WTC11 (cell line): ENCODE measurements around the gene POGZ. TPM values are rescaled to one million over a fixed set of nuclear protein-coding genes. Genes with fewer than 3 reads are reported as not detected.

Experiments
- ATAC-seq: fragments of 200-7000 bp; cut with Tn5 transposase; 2 replicates; pipeline ENCODE4 v1.10.0; 2021; ENCODE audit warnings: mild to moderate bottlenecking, moderate library complexity
- CTCF ChIA-PET: fragments of 300-600 bp; sonication (Branson Sonifier 250); formaldehyde crosslinking; loops from one replicate; lab custom pipeline; 2021; ENCODE audit warnings: antibody characterized with exemption; lab: Charles Lee
- POLR2A ChIA-PET: fragments of 350-600 bp; sonication (Branson Sonifier 250); formaldehyde crosslinking; loops from one replicate; lab custom pipeline; 2021; ENCODE audit warnings: antibody characterized with exemption; lab: Charles Lee
- DNase-seq: peaks from one replicate; pipeline ENCODE4 v3.0.0; 2021; ENCODE audit warnings: low spot score
- H3K27ac Mint-ChIP-seq: 2 replicates; pipeline ENCODE4 v1.8.0; 2021; ENCODE audit warnings: mixed read lengths
- H3K27me3 Mint-ChIP-seq: 2 replicates; pipeline ENCODE4 v1.8.0; 2021; ENCODE audit warnings: low read depth, mild to moderate bottlenecking, moderate library complexity, mixed read lengths
- H3K36me3 Mint-ChIP-seq: 2 replicates; pipeline ENCODE4 v1.8.0; 2021; ENCODE audit warnings: mixed read lengths
- H3K4me1 Mint-ChIP-seq: 2 replicates; pipeline ENCODE4 v1.8.0; 2022; ENCODE audit warnings: mixed read lengths
- H3K4me3 Mint-ChIP-seq: 2 replicates; pipeline ENCODE4 v1.8.0; 2021; ENCODE audit warnings: mild to moderate bottlenecking, moderate library complexity, mixed read lengths
- H3K9me3 Mint-ChIP-seq: 2 replicates; pipeline ENCODE4 v1.8.0; 2021; ENCODE audit warnings: mixed read lengths
- EMX1 ChIP-seq: fragments of 250-450 bp; sonication (Bioruptor Pico); IDR thresholded peaks from 2 replicates; pipeline ENCODE4 v1.8.0; 2021; ENCODE audit warnings: mild to moderate bottlenecking
- FOXK1 ChIP-seq: sonication (generic); formaldehyde crosslinking; IDR thresholded peaks from 2 replicates; pipeline ENCODE4 v1.8.0; 2022; ENCODE audit warnings: mild to moderate bottlenecking, moderate library complexity, missing genetic modification reagents
- GABPB1 ChIP-seq: sonication (generic); formaldehyde crosslinking; IDR thresholded peaks from 2 replicates; pipeline ENCODE4 v1.8.1; 2023; ENCODE audit warnings: mild to moderate bottlenecking, missing genetic modification reagents
- IRF2 ChIP-seq: sonication (generic); formaldehyde crosslinking; IDR thresholded peaks from 2 replicates; pipeline ENCODE4 v1.8.0; 2022; ENCODE audit warnings: low read depth, missing genetic modification reagents, borderline replicate concordance
- MXD4 ChIP-seq: fragments of 250-450 bp; sonication (Bioruptor Pico); IDR thresholded peaks from 2 replicates; pipeline ENCODE4 v1.8.0; 2021; ENCODE audit warnings: mild to moderate bottlenecking, moderate library complexity, borderline replicate concordance
- NFYB ChIP-seq: sonication (generic); formaldehyde crosslinking; conservative IDR thresholded peaks from 2 replicates; pipeline ENCODE4 v1.8.0; 2022; ENCODE audit warnings: low read depth, missing genetic modification reagents
- NR3C1 ChIP-seq: sonication (generic); formaldehyde crosslinking; conservative IDR thresholded peaks from 2 replicates; pipeline ENCODE4 v1.8.1; 2023; ENCODE audit warnings: low read depth, mild to moderate bottlenecking, missing genetic modification reagents
- PRRX2 ChIP-seq: fragments of 250-450 bp; sonication (Bioruptor Pico); IDR thresholded peaks from 2 replicates; pipeline ENCODE4 v1.8.0; 2021; ENCODE audit warnings: mild to moderate bottlenecking
- SMAD3 ChIP-seq: sonication (generic); formaldehyde crosslinking; IDR thresholded peaks from 2 replicates; pipeline ENCODE4 v1.8.0; 2022; ENCODE audit warnings: missing genetic modification reagents, mild to moderate bottlenecking, borderline replicate concordance
- SP1 ChIP-seq: sonication (generic); formaldehyde crosslinking; conservative IDR thresholded peaks from 2 replicates; pipeline ENCODE4 v1.8.1; 2022; ENCODE audit warnings: missing genetic modification reagents
- TP53 ChIP-seq: sonication (generic); formaldehyde crosslinking; IDR thresholded peaks from 2 replicates; pipeline ENCODE4 v1.8.1; 2023; ENCODE audit warnings: mild to moderate bottlenecking, missing genetic modification reagents
- ZNF423 ChIP-seq: fragments of 250-450 bp; sonication (Bioruptor Pico); IDR thresholded peaks from 2 replicates; pipeline ENCODE4 v2.1.2; 2022; ENCODE audit warnings: mild to moderate bottlenecking, moderate library complexity
- total RNA-seq: library from RNA; stranded (reverse); gene quantifications from 3 replicates; pipeline ENCODE4 v1.2.3, GENCODE V29; 2021
- TF ChIP-seq, protein P1 (sequence below): sonication (generic); formaldehyde crosslinking; IDR thresholded peaks from 2 replicates; pipeline ENCODE4 v1.8.0; 2022; ENCODE audit warnings: mild to moderate bottlenecking, missing genetic modification reagents
- TF ChIP-seq, protein P2 (sequence below): sonication (generic); formaldehyde crosslinking; IDR thresholded peaks from 2 replicates; pipeline ENCODE4 v1.8.1; 2022; ENCODE audit warnings: missing genetic modification reagents, borderline replicate concordance
- TF ChIP-seq, protein P3 (sequence below): sonication (generic); formaldehyde crosslinking; conservative IDR thresholded peaks from 2 replicates; pipeline ENCODE4 v1.8.1; 2022; ENCODE audit warnings: mild to moderate bottlenecking, missing genetic modification reagents
- TF ChIP-seq, protein P4 (sequence below): sonication (generic); formaldehyde crosslinking; conservative IDR thresholded peaks from 2 replicates; pipeline ENCODE4 v1.8.1; 2023; ENCODE audit warnings: mild to moderate bottlenecking, low read depth, missing genetic modification reagents, moderate library complexity
- TF ChIP-seq, protein P5 (sequence below): sonication (generic); formaldehyde crosslinking; IDR thresholded peaks from 2 replicates; pipeline ENCODE4 v1.8.0; 2023; ENCODE audit warnings: mild to moderate bottlenecking, missing genetic modification reagents
- TF ChIP-seq, protein P6 (sequence below): fragments of 250-450 bp; sonication (Bioruptor Pico); conservative IDR thresholded peaks from 2 replicates; pipeline ENCODE4 v1.9.0; 2021; ENCODE audit warnings: mild to moderate bottlenecking
- TF ChIP-seq, protein P7 (sequence below): fragments of 200-600 bp; IDR thresholded peaks from 2 replicates; pipeline ENCODE4 v1.8.0; 2022; ENCODE audit warnings: antibody characterized with exemption

POGZ gene
- total RNA-seq, 1 experiment from 2014 or later: 88.1 TPM

DNA sequence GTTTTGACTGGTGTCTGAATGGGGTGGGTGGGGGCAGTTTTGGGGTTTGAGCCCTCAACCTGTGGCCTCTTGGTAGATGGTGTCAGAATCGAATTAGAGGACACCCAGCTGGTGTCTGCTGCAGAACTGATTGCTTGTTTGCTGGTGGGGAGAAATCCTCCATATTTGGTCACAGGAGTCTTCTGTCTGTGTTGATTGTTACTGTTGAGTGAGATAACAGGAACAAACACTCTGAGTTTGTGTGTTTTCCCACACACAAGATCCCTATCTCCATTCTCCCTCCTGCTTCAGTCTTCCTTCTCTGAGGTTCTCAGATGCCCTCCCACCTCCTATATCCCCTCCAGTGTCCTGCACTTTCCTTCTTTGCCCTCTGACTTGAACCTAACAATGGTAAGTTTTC lies 32.8 kb upstream of the POGZ start:
- Mint-ChIP-seq H3K9me3 (no peaks in the 10 kb centered on the region), H3K27ac (no peak overlapping the region), H3K27me3 (no peaks in the 10 kb centered on the region; the same call in 1 of the 2 replicates), H3K4me3 (no peak overlapping the region), H3K36me3 (no peaks in the 10 kb centered on the region), H3K4me1 (peaks cover 4% of the 10 kb centered on the region; the same call in 1 of the 2 replicates)
- TF ChIP-seq, protein P1, sequence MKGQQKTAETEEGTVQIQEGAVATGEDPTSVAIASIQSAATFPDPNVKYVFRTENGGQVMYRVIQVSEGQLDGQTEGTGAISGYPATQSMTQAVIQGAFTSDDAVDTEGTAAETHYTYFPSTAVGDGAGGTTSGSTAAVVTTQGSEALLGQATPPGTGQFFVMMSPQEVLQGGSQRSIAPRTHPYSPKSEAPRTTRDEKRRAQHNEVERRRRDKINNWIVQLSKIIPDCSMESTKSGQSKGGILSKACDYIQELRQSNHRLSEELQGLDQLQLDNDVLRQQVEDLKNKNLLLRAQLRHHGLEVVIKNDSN (CRISPR knock-in tag): no peak
- TF ChIP-seq SP1 (CRISPR knock-in tag) (no peak), IRF2 (CRISPR knock-in tag) (no peak), SMAD3 (no peak), NFYB (no peak), EMX1 (no peak), FOXK1 (no peak)
- TF ChIP-seq, protein P2, sequence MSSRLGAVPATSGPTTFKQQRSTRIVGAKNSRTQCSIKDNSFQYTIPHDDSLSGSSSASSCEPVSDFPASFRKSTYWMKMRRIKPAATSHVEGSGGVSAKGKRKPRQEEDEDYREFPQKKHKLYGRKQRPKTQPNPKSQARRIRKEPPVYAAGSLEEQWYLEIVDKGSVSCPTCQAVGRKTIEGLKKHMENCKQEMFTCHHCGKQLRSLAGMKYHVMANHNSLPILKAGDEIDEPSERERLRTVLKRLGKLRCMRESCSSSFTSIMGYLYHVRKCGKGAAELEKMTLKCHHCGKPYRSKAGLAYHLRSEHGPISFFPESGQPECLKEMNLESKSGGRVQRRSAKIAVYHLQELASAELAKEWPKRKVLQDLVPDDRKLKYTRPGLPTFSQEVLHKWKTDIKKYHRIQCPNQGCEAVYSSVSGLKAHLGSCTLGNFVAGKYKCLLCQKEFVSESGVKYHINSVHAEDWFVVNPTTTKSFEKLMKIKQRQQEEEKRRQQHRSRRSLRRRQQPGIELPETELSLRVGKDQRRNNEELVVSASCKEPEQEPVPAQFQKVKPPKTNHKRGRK (CRISPR knock-in tag): no peak
- ChIA-PET CTCF (no interaction called here), POLR2A (no interaction called here)
- DNase-seq (no peak), ATAC-seq (no peak)

DNA sequence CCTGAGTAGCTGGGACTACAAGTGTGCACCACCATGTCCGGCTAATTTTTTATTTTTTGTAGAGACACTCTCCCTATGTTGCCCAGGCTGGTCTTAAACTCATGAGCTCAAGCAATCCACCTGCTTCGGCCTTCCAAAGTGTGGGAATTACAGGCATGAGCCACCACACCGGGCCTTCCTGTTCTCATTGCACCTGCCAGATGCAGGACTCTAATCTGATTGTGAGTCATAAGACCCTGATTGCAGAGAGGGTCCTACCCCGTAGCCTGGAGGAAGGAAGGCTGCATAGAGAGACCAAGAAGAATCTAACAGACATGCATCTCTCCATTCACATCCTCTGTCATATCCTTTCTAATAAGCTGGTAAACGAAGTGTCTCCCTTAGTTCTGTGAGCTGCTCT lies 32.3 kb upstream of the POGZ start:
- no peaks in the 10 kb centered on the region for H3K36me3 Mint-ChIP-seq
- no peak for TF ChIP-seq NR3C1 (CRISPR knock-in tag)
- TF ChIP-seq, protein P3, sequence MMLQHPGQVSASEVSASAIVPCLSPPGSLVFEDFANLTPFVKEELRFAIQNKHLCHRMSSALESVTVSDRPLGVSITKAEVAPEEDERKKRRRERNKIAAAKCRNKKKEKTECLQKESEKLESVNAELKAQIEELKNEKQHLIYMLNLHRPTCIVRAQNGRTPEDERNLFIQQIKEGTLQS: no peak
- TF ChIP-seq, all 79 proteins: peak for 0
- ChIA-PET POLR2A (no interaction called here), CTCF (no interaction called here)
- ATAC-seq (no peak), DNase-seq (no peak)
- Mint-ChIP-seq H3K27me3 (no peaks in the 10 kb centered on the region; the same call in 1 of the 2 replicates), H3K4me3 (no peak overlapping the region), H3K27ac (no peak overlapping the region), H3K4me1 (peaks cover 4% of the 10 kb centered on the region; the same call in 1 of the 2 replicates), H3K9me3 (no peaks in the 10 kb centered on the region)

DNA sequence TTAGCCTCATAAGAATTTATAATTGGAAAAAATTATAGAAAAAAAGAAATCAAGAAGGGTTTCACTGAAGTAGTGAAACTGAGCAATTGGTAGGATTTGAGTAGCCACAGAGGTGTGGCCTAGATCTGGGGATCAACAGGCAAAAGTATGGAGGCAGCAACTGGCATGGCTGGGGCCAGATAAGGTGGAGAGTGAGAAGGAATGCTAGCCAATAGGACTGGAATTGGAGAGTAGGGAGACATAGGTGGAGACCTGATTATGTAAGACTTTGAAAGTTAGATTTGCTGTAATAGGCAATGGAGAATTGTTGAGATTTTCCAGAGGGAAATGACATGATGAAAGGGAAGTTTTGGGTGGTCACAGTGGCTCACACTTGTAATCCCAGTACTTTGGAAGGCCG lies 27.3 kb upstream of the POGZ start:
- Mint-ChIP-seq H3K4me1 (no peaks in the 10 kb centered on the region), H3K4me3 (no peak overlapping the region), H3K27me3 (no peaks in the 10 kb centered on the region; the same call in 1 of the 2 replicates), H3K27ac (no peak overlapping the region; the same call in 1 of the 2 replicates), H3K9me3 (peaks cover 7% of the 10 kb centered on the region), H3K36me3 (peaks cover 3% of the 10 kb centered on the region; the same call in 1 of the 2 replicates)
- TF ChIP-seq PRRX2 (CRISPR knock-in tag) (no peak), NFYB (no peak), ZNF423 (CRISPR knock-in tag) (no peak), MXD4 (no peak), GABPB1 (no peak), TP53 (CRISPR knock-in tag) (no peak)
- TF ChIP-seq, protein P4, sequence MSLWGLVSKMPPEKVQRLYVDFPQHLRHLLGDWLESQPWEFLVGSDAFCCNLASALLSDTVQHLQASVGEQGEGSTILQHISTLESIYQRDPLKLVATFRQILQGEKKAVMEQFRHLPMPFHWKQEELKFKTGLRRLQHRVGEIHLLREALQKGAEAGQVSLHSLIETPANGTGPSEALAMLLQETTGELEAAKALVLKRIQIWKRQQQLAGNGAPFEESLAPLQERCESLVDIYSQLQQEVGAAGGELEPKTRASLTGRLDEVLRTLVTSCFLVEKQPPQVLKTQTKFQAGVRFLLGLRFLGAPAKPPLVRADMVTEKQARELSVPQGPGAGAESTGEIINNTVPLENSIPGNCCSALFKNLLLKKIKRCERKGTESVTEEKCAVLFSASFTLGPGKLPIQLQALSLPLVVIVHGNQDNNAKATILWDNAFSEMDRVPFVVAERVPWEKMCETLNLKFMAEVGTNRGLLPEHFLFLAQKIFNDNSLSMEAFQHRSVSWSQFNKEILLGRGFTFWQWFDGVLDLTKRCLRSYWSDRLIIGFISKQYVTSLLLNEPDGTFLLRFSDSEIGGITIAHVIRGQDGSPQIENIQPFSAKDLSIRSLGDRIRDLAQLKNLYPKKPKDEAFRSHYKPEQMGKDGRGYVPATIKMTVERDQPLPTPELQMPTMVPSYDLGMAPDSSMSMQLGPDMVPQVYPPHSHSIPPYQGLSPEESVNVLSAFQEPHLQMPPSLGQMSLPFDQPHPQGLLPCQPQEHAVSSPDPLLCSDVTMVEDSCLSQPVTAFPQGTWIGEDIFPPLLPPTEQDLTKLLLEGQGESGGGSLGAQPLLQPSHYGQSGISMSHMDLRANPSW (CRISPR knock-in tag): no peak
- TF ChIP-seq, protein P5, sequence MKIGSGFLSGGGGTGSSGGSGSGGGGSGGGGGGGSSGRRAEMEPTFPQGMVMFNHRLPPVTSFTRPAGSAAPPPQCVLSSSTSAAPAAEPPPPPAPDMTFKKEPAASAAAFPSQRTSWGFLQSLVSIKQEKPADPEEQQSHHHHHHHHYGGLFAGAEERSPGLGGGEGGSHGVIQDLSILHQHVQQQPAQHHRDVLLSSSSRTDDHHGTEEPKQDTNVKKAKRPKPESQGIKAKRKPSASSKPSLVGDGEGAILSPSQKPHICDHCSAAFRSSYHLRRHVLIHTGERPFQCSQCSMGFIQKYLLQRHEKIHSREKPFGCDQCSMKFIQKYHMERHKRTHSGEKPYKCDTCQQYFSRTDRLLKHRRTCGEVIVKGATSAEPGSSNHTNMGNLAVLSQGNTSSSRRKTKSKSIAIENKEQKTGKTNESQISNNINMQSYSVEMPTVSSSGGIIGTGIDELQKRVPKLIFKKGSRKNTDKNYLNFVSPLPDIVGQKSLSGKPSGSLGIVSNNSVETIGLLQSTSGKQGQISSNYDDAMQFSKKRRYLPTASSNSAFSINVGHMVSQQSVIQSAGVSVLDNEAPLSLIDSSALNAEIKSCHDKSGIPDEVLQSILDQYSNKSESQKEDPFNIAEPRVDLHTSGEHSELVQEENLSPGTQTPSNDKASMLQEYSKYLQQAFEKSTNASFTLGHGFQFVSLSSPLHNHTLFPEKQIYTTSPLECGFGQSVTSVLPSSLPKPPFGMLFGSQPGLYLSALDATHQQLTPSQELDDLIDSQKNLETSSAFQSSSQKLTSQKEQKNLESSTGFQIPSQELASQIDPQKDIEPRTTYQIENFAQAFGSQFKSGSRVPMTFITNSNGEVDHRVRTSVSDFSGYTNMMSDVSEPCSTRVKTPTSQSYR (CRISPR knock-in tag): no peak
- TF ChIP-seq, protein P6, sequence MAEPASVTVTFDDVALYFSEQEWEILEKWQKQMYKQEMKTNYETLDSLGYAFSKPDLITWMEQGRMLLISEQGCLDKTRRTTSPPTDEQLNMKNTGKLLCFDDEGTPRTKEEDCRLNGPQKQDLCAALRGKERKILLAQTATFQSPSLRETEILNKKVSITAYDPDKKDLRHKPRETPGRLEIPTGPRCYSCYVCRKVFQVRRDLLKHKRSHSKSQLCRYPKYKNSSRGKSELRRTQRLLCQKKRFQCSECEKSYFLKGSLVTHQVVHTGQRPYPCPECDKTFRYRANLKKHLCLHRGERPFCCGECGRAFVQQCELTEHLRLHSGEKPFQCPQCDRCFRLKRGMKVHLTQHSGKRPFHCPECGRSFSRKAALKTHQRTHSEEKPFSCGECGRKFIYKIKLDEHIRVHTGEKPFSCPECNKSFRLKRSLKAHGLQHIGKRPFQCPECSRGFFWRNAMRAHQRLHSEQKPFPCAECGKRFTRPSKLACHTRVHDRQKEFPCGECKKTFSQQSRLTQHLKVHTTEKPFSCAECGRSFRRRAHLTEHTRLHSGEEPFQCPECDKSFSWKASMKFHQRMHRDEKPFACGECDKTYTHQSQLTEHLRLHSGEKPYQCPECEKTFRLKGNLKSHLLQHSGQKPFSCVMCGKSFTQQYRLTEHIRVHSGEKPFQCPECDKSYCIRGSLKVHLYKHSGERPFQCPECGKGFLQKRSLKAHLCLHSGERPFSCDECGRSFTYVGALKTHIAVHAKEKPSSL (CRISPR knock-in tag): no peak
- TF ChIP-seq, protein P1 (CRISPR knock-in tag): no peak
- TF ChIP-seq, protein P7, sequence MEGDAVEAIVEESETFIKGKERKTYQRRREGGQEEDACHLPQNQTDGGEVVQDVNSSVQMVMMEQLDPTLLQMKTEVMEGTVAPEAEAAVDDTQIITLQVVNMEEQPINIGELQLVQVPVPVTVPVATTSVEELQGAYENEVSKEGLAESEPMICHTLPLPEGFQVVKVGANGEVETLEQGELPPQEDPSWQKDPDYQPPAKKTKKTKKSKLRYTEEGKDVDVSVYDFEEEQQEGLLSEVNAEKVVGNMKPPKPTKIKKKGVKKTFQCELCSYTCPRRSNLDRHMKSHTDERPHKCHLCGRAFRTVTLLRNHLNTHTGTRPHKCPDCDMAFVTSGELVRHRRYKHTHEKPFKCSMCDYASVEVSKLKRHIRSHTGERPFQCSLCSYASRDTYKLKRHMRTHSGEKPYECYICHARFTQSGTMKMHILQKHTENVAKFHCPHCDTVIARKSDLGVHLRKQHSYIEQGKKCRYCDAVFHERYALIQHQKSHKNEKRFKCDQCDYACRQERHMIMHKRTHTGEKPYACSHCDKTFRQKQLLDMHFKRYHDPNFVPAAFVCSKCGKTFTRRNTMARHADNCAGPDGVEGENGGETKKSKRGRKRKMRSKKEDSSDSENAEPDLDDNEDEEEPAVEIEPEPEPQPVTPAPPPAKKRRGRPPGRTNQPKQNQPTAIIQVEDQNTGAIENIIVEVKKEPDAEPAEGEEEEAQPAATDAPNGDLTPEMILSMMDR: no peak
- ChIA-PET CTCF (interaction anchor here (1.3 kb wide), 1 partner anchor 8 kb away, joined by 7 read pairs; no protein-coding TSS in a partner anchor), POLR2A (no interaction called here)
- ATAC-seq (no peak), DNase-seq (no peak)
